Peyer's patch (tissue), 4 donors: ENCODE results near the gene CELSR1. TPM values are rescaled to one million over a fixed set of nuclear protein-coding genes. Genes with fewer than 3 reads are reported as not detected.

ENCODE experiments used
- DNase-seq, 3 donors: peaks; one replicate each; pipeline ENCODE4 v3.0.0-alpha.2; 2017 to 2019
- H3K27ac ChIP-seq, 4 donors: fragments of 200-600 bp; sonication (generic); one replicate each; pipeline ENCODE4 v1.5.1; 2016 to 2019
- H3K27me3 ChIP-seq, 2 donors: fragments of 200-600 bp; sonication (generic); one replicate each; pipeline ENCODE4 v1.5.1; 2019
- H3K36me3 ChIP-seq, 3 donors: fragments of 200-600 bp; sonication (generic); one replicate each; pipeline ENCODE4 v1.5.1; 2016 to 2019
- H3K4me1 ChIP-seq, 4 donors: fragments of 200-600 bp; sonication (generic); one replicate each; pipeline ENCODE4 v1.5.1; 2016 to 2019
- H3K4me3 ChIP-seq, 4 donors: fragments of 200-600 bp; sonication (generic); 1 replicate in 3 of 4; 2 replicates in 1 of 4; pipeline ENCODE4 v1.5.1; 2016 to 2019; ENCODE audit warnings: mild to moderate bottlenecking in 1 of 4
- H3K9me3 ChIP-seq, 4 donors: fragments of 200-600 bp; sonication (generic); one replicate each; pipeline ENCODE4 v1.5.1; 2016 to 2019; ENCODE audit warnings: mild to moderate bottlenecking in 1 of 4
- POLR2A ChIP-seq, 2 donors: fragments of 450-650 bp; IDR thresholded peaks; one replicate each; pipeline ENCODE4 v1.5.1; 2017; ENCODE audit warnings: antibody characterized with exemption in 2 of 2, mild to moderate bottlenecking in 2 of 2, moderate library complexity in 2 of 2
- total RNA-seq, 4 donors: library from RNA; depleted of rRNA; stranded (reverse); fragments of >200 nt; gene quantifications; one replicate each; pipeline ENCODE4 v1.1.0, GENCODE V29; 2016
- TF ChIP-seq, protein P1 (sequence below), 6 experiments: fragments of 450-650 bp in 4 of 6; fragments of 200-600 bp in 2 of 6; sonication (generic) in 1 of 6; IDR thresholded peaks; one replicate each; pipeline ENCODE4 v1.5.1; 2017 to 2019; ENCODE audit warnings: antibody characterized with exemption in 6 of 6, mild to moderate bottlenecking in 3 of 6, moderate library complexity in 1 of 6

The CELSR1 gene
- total RNA-seq, 4 donors from 2014 or later = 1.1 to 22.3 (median 1.5) TPM

DNA sequence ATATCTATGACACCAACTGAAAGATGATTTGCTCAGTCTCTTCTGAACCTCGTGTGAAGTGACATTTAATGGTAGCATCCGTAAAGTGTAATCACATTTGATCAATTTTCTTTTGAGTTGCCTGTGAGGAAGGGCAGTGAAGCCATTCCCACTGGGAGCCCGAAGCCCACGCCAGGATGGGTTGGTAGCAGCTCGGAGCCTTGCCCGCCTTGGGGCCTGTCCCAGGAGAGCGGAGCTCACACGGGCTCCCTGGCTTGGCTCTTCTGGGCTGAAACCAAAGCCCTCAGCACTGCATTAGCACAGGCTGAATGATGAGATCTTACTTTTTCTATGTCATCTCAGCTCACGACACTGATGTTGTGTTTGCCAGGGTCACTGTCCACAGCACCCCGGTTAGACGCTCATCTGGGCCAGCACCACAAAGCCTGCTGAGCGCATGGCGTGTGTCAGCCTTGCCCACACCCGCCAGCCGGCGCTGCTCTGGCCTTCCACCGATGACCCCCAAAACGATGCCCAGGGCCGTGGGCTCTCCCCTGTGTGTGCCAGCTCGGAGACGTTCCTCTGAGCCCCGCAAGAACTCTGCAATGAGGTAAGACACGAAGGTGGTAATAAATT, 211.2 kb downstream of the CELSR1 start:
- TF ChIP-seq, protein P1, sequence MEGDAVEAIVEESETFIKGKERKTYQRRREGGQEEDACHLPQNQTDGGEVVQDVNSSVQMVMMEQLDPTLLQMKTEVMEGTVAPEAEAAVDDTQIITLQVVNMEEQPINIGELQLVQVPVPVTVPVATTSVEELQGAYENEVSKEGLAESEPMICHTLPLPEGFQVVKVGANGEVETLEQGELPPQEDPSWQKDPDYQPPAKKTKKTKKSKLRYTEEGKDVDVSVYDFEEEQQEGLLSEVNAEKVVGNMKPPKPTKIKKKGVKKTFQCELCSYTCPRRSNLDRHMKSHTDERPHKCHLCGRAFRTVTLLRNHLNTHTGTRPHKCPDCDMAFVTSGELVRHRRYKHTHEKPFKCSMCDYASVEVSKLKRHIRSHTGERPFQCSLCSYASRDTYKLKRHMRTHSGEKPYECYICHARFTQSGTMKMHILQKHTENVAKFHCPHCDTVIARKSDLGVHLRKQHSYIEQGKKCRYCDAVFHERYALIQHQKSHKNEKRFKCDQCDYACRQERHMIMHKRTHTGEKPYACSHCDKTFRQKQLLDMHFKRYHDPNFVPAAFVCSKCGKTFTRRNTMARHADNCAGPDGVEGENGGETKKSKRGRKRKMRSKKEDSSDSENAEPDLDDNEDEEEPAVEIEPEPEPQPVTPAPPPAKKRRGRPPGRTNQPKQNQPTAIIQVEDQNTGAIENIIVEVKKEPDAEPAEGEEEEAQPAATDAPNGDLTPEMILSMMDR (IDR thresholded peaks at IDR 0.05) = no peak
- TF ChIP-seq POLR2A (IDR thresholded peaks at IDR 0.05) = no peak
- Histone ChIP-seq H3K4me3 (no peak overlapping the region), H3K27ac (no peak overlapping the region), H3K36me3 (no peaks in the 10 kb centered on the region), H3K27me3 (no peaks in the 10 kb centered on the region), H3K4me1 (no peaks in the 10 kb centered on the region), H3K9me3 (no peaks in the 10 kb centered on the region)
- peak in 1 of 3 donors; percentile 16 for DNase-seq

DNA sequence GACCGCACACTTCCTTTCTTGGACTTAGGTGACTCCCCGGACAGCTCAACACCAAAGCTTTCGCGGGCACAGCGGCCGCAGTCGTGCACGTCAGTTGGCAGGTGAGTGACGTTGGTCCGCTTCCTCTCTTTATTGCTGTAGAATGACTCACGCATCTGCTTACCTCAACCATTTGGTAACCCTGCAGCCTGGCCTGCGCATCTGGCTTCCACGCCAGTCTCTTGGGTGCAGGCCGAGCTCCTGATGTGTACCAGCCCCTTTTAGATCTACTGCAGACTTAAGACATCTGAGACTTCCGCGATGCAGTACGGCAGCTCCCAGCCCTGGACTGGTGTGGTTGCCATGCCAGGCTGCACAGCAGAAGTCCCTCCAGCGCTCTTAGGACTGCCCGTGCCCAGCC, 214.3 kb downstream of the CELSR1 start:
- no peak overlapping the region for H3K27ac ChIP-seq
- no peak for DNase-seq
- H3K9me3 ChIP-seq = no peaks in the 10 kb centered on the region
- H3K4me3 ChIP-seq = no peak overlapping the region
- no peaks in the 10 kb centered on the region for H3K36me3 ChIP-seq
- H3K27me3 ChIP-seq = no peaks in the 10 kb centered on the region
- TF ChIP-seq POLR2A (IDR thresholded peaks at IDR 0.05) = no peak
- TF ChIP-seq, protein P1 (IDR thresholded peaks at IDR 0.05) = no peak
- H3K4me1 ChIP-seq = no peaks in the 10 kb centered on the region

DNA sequence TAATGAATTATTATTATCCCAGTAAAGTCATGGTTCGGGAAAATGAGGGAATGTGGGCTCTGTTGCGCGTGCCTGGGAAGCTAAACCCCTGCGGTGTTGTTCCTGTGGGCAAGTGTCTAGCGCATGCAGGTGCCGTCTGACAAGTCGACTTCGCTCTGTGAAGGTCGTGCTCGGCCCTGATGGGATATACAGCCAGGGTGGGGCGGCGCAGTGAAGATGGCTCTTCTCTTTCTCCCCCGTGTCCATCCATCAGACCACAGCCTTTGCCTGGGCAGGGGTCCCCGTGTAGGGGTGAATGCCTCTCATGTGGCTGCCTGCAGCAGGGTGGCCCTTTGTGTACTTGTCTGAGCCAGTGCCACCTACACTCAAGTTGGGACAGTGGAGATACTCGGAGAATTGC, 214.7 kb downstream of the CELSR1 start:
- TF ChIP-seq POLR2A (IDR thresholded peaks at IDR 0.05) = no peak
- TF ChIP-seq, protein P1 (IDR thresholded peaks at IDR 0.05) = no peak
- no peak for DNase-seq
- Histone ChIP-seq H3K4me3 (no peak overlapping the region), H3K36me3 (no peaks in the 10 kb centered on the region), H3K9me3 (no peaks in the 10 kb centered on the region), H3K4me1 (no peaks in the 10 kb centered on the region), H3K27ac (no peak overlapping the region), H3K27me3 (no peaks in the 10 kb centered on the region)

DNA sequence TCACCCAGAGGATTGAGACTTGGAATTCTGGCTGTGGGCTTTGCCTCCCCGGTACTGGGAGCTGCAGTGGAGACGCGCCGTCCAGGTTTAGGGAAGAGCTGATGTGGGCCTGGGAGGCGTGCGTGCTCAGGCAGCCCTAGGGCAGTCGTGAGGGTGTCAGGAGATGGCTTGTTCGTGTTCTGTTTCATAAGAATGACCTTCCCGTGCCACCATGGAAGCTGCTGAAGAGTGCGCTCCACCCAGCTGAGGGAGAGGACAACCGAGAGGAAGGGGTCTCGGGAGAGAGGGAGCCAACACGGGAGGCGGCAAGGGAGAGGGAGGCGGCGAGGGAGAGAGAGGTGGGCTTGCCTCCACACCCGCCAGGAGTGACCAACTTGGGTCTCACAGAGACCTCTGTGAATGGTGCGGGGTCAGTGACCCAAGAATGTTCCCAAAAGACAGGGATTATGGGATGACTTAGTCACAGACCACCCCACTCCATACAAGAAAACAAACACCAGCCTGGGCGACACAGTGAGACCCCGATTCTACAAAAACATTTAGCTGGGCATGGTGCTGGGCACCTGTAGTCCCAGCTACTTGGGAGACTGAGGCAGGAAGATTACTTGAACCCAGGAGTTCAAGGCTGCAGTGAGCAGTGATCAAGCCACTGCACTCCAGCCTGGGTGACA, 216.6 kb downstream of the CELSR1 start:
- no peaks in the 10 kb centered on the region for H3K4me1 ChIP-seq
- TF ChIP-seq, protein P1 (IDR thresholded peaks at IDR 0.05) = no peak
- no peak for TF ChIP-seq POLR2A (IDR thresholded peaks at IDR 0.05)
- H3K36me3 ChIP-seq = no peaks in the 10 kb centered on the region
- H3K27me3 ChIP-seq = no peaks in the 10 kb centered on the region
- H3K27ac ChIP-seq = no peak overlapping the region
- no peak overlapping the region for H3K4me3 ChIP-seq
- DNase-seq = peak in 1 of 3 donors; percentile 23
- no peaks in the 10 kb centered on the region for H3K9me3 ChIP-seq

DNA sequence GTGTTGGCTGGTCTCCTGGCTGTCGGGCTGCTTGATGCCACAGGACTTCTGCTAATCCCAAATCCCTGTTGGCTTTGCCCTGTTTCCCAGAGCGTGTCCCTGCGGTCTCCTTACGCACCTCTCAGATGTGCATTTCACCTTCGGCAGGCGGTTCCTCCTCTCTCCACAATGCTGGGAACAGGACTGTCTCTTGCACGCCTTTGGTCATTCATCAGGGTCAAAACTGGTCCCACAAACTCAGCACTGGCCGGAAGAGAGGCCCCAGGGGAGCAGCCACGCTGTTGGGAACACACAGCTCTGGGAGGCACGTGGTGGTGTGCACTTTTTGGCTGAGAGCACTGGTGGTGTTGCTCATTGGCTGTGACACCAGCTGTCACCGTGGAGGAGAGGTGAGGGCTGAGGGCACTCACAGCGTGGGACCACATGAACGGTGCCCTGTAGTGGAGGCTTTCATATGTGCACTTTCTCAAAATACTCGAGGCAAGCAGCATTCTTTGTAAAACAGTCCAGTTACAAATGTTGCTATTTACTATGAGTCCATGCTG, 217.2 kb downstream of the CELSR1 start:
- H3K4me1 ChIP-seq = no peaks in the 10 kb centered on the region
- no peak overlapping the region for H3K4me3 ChIP-seq
- no peaks in the 10 kb centered on the region for H3K9me3 ChIP-seq
- DNase-seq = peak in 1 of 3 donors; percentile 14
- no peaks in the 10 kb centered on the region for H3K27me3 ChIP-seq
- H3K27ac ChIP-seq = no peak overlapping the region
- TF ChIP-seq, protein P1 (IDR thresholded peaks at IDR 0.05) = no peak
- no peak for TF ChIP-seq POLR2A (IDR thresholded peaks at IDR 0.05)
- H3K36me3 ChIP-seq = no peaks in the 10 kb centered on the region
